Panc1 (cell line): Measurements from ENCODE around the gene SLC38A9. TPM values are rescaled to one million over a fixed set of nuclear protein-coding genes. Genes with fewer than 3 reads are reported as not detected.

Experiments
- ATAC-seq: fragments of 200-7000 bp; cut with Tn5 transposase; 2 replicates; pipeline ENCODE4 v1.9.1; 2020; ENCODE audit warnings: mild to moderate bottlenecking, moderate library complexity
- BruUV-seq: library from RNA; stranded (reverse); fragments of 400-500 nt; replicated peaks from 2 replicates; lab custom pipeline; 2021; lab: Mats Ljungman, UMichigan
- CTCF ChIA-PET: fragments of 300-600 bp; sonication (Branson Sonifier 250); formaldehyde crosslinking; loops from one replicate; lab custom pipeline; 2022; ENCODE audit warnings: antibody characterized with exemption; lab: Charles Lee
- POLR2A ChIA-PET: fragments of 300-600 bp; sonication (Branson Sonifier 250); formaldehyde crosslinking; loops from one replicate; lab custom pipeline; 2022; ENCODE audit warnings: antibody characterized with exemption; lab: Charles Lee
- DNase-seq: peaks from one replicate; pipeline ENCODE4 v3.0.0-alpha.2; 2010; ENCODE audit warnings: low read depth, low spot score
- H3K27ac ChIP-seq: 2 replicates; pipeline ENCODE4 v1.5.1; 2011; ENCODE audit warnings: mild to moderate bottlenecking, low read length, inconsistent platforms
- H3K27me3 ChIP-seq: fragments of 200-500 bp; sonication (Bioruptor generic); 2 replicates; pipeline ENCODE4 v1.6.0; 2014; ENCODE audit warnings: low read length, inconsistent platforms; ENCODE audit not compliant: control insufficient read depth, insufficient read depth
- H3K36me3 ChIP-seq: fragments of 200-500 bp; sonication (Bioruptor generic); 2 replicates; pipeline ENCODE4 v1.5.1; 2014; ENCODE audit warnings: inconsistent platforms, mild to moderate bottlenecking, low read length, moderate library complexity; ENCODE audit not compliant: control insufficient read depth, insufficient read depth
- H3K4me1 ChIP-seq: 2 replicates; pipeline ENCODE4 v1.5.1; 2011; ENCODE audit warnings: inconsistent platforms, mild to moderate bottlenecking, low read length, moderate library complexity; ENCODE audit not compliant: control insufficient read depth, insufficient read depth
- H3K4me3 ChIP-seq, 2 experiments: 2 replicates each; pipeline ENCODE4 v1.5.1; 2011 to 2012; ENCODE audit warnings: low read depth in 2 of 2, low read length in 2 of 2, mild to moderate bottlenecking in 2 of 2, inconsistent platforms in 1 of 2, moderate library complexity in 1 of 2
- H3K9me3 ChIP-seq: fragments of 200-500 bp; sonication (Bioruptor generic); 2 replicates; pipeline ENCODE4 v1.5.1; 2014; ENCODE audit warnings: low read depth, mild to moderate bottlenecking, inconsistent platforms, low read length, moderate library complexity; ENCODE audit not compliant: control insufficient read depth, insufficient read depth
- POLR2AphosphoS5 ChIP-seq: IDR thresholded peaks from 2 replicates; pipeline ENCODE4 v1.6.1; 2012; ENCODE audit warnings: mild to moderate bottlenecking, low read depth, low read length, moderate library complexity
- SIN3A ChIP-seq: IDR thresholded peaks from 2 replicates; pipeline ENCODE4 v1.6.1; 2012; ENCODE audit warnings: low read depth, mild to moderate bottlenecking, low read length, moderate library complexity, borderline replicate concordance; ENCODE audit not compliant: insufficient read depth
- TCF7L2 ChIP-seq: IDR thresholded peaks from 2 replicates; pipeline ENCODE4 v1.6.1; 2011; ENCODE audit warnings: mild to moderate bottlenecking, low read depth, low read length, inconsistent platforms
- in situ Hi-C: cut with HindIII; loops from 2 replicates; pipeline ENCODE4 v1.10.0; 2016; ENCODE audit warnings: low sequenced_read_pairs, low pct_unique_long_range_greater_than_20kb
- intact Hi-C: fragments of 100-400 bp; cut with micrococcal nuclease; formaldehyde crosslinking; loops from one replicate; pipeline ENCODE4 v1.10.0; 2022; ENCODE audit not compliant: unreplicated experiment
- total RNA-seq: library from RNA; stranded (reverse); gene quantifications from one replicate; pipeline ENCODE4 v1.2.1, GENCODE V29; 2021; ENCODE audit not compliant: unreplicated experiment
- TF ChIP-seq, protein P1 (sequence below), 2 experiments: IDR thresholded peaks; 2 replicates each; pipeline ENCODE4 v1.6.1; 2011 to 2012; ENCODE audit warnings: low read depth in 2 of 2, control low read depth in 1 of 2, low read length in 1 of 2, mild to moderate bottlenecking in 1 of 2, moderate library complexity in 1 of 2; ENCODE audit not compliant: insufficient read depth in 1 of 2

Gene SLC38A9
- total RNA-seq, 1 experiment from 2014 or later: 12.8 TPM

GRCh38 chr5:55620766-55621160, 91.4 kb downstream of the SLC38A9 start:
- ChIA-PET POLR2A (interaction anchor here (0.6 kb wide), 1 partner anchor 52 kb away, joined by 3 read pairs; no protein-coding TSS in a partner anchor), CTCF (no interaction called here)
- Histone ChIP-seq H3K4me1 (no peaks in the 10 kb centered on the region), H3K27me3 (no peaks in the 10 kb centered on the region), H3K4me3 (no peak overlapping the region), H3K27ac (no peak overlapping the region), H3K9me3 (no peaks in the 10 kb centered on the region), H3K36me3 (no peaks in the 10 kb centered on the region)
- DNase-seq (no peak), ATAC-seq (no peak)
- in situ Hi-C loops (no loop called here), intact Hi-C loops (no loop called here)
- no TSS peak for BruUV-seq
- no peak for TF ChIP-seq SIN3A
- no peak for TF ChIP-seq POLR2AphosphoS5
- TF ChIP-seq, protein P1, sequence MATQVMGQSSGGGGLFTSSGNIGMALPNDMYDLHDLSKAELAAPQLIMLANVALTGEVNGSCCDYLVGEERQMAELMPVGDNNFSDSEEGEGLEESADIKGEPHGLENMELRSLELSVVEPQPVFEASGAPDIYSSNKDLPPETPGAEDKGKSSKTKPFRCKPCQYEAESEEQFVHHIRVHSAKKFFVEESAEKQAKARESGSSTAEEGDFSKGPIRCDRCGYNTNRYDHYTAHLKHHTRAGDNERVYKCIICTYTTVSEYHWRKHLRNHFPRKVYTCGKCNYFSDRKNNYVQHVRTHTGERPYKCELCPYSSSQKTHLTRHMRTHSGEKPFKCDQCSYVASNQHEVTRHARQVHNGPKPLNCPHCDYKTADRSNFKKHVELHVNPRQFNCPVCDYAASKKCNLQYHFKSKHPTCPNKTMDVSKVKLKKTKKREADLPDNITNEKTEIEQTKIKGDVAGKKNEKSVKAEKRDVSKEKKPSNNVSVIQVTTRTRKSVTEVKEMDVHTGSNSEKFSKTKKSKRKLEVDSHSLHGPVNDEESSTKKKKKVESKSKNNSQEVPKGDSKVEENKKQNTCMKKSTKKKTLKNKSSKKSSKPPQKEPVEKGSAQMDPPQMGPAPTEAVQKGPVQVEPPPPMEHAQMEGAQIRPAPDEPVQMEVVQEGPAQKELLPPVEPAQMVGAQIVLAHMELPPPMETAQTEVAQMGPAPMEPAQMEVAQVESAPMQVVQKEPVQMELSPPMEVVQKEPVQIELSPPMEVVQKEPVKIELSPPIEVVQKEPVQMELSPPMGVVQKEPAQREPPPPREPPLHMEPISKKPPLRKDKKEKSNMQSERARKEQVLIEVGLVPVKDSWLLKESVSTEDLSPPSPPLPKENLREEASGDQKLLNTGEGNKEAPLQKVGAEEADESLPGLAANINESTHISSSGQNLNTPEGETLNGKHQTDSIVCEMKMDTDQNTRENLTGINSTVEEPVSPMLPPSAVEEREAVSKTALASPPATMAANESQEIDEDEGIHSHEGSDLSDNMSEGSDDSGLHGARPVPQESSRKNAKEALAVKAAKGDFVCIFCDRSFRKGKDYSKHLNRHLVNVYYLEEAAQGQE (IDR thresholded peaks at IDR 0.05; ENCODE audit: insufficient read depth in 1 of 2, low read depth in 2 of 2, low read length in 1 of 2): no peak

GRCh38 chr5:55620009-55620765, 91.9 kb downstream of the SLC38A9 start:
- Histone ChIP-seq H3K9me3 (no peaks in the 10 kb centered on the region), H3K4me1 (no peaks in the 10 kb centered on the region), H3K27ac (no peak overlapping the region), H3K27me3 (no peaks in the 10 kb centered on the region), H3K36me3 (no peaks in the 10 kb centered on the region), H3K4me3 (no peak overlapping the region)
- CTCF ChIA-PET: no interaction called here
- in situ Hi-C loops: no loop called here
- DNase-seq: no peak
- POLR2A ChIA-PET: interaction anchor here (0.6 kb wide), 1 partner anchor 53 kb away, joined by 3 read pairs; no protein-coding TSS in a partner anchor
- ATAC-seq: no peak
- BruUV-seq: no TSS peak
- TF ChIP-seq TCF7L2: no peak
- intact Hi-C loops: no loop called here

DNA sequence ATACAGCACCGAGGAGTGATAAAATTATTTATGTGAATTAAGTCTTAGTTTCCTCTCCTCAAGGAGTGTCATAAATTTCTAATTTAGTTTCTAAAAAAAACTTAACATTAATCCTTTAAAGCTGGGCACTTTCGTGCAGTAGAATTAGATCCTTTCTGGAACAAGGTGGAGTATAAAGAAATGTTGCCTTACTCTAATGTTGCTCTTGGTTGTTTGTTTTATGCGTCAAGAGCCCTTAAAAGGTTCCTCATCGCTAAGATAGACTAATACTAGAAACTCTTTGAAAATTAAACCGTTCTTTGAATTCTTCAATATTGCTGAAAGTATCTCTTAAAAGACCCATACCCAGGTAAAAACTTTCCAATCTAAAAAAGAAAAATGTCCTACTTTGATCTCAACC, 93.8 kb downstream of the SLC38A9 start:
- CTCF ChIA-PET: no interaction called here
- Histone ChIP-seq H3K4me3 (no peak overlapping the region), H3K9me3 (no peaks in the 10 kb centered on the region), H3K36me3 (no peaks in the 10 kb centered on the region), H3K4me1 (no peaks in the 10 kb centered on the region), H3K27ac (no peak overlapping the region), H3K27me3 (no peaks in the 10 kb centered on the region)
- no peak for ATAC-seq
- no peak for DNase-seq
- intact Hi-C loops (no loop called here), in situ Hi-C loops (no loop called here)
- TF ChIP-seq, protein P1 (IDR thresholded peaks at IDR 0.05; ENCODE audit: insufficient read depth in 1 of 2, low read depth in 2 of 2, low read length in 1 of 2): no peak
- no peak for TF ChIP-seq TCF7L2
- BruUV-seq: no TSS peak
- POLR2A ChIA-PET: no interaction called here
